ENCODE measurements around the gene SLC25A3. TPM values are rescaled to one million over a fixed set of nuclear protein-coding genes. Genes with fewer than 3 reads are reported as not detected.
"Not testable (repeated sequence)": the region's sequence is repeated elsewhere in the genome, so short reads cannot be mapped to it uniquely, and the experiment has no call there.

SLC25A3 gene
- total RNA-seq, 1 donor = 620 TPM

DNA sequence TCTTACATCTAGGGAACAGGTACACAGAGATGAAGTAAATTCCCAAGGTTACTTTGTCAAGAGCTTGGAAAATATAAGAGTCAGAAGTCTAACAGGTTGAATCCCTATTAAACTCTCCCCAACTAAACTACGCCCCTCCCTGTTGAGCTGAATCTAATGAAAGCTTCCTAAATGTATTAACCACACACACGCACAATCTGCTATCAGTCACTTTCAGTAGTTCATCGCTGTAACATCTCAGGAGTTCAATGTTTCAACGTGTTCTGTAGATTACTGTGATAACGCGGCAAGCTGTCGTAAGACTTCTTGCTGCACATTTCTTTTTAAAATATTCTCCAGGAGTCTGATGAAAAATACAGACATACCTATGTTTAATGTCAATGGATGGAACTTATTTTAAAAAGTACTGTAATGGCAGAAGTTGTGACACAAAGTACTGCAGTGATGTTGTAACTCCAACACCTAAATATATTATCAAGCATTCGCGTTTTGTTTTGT is 612 bp upstream of the SLC25A3 start:
- TF ChIP-seq, protein P1, sequence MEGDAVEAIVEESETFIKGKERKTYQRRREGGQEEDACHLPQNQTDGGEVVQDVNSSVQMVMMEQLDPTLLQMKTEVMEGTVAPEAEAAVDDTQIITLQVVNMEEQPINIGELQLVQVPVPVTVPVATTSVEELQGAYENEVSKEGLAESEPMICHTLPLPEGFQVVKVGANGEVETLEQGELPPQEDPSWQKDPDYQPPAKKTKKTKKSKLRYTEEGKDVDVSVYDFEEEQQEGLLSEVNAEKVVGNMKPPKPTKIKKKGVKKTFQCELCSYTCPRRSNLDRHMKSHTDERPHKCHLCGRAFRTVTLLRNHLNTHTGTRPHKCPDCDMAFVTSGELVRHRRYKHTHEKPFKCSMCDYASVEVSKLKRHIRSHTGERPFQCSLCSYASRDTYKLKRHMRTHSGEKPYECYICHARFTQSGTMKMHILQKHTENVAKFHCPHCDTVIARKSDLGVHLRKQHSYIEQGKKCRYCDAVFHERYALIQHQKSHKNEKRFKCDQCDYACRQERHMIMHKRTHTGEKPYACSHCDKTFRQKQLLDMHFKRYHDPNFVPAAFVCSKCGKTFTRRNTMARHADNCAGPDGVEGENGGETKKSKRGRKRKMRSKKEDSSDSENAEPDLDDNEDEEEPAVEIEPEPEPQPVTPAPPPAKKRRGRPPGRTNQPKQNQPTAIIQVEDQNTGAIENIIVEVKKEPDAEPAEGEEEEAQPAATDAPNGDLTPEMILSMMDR (IDR thresholded peaks at IDR 0.05; ENCODE audit: insufficient read depth, low read depth, low read length) = no peak
- peak; percentile 57 for DNase-seq (ENCODE audit: low read depth)
- peak overlapping the region; percentile 58 for H3K4me3 ChIP-seq (ENCODE audit: low read depth, low read length)

DNA sequence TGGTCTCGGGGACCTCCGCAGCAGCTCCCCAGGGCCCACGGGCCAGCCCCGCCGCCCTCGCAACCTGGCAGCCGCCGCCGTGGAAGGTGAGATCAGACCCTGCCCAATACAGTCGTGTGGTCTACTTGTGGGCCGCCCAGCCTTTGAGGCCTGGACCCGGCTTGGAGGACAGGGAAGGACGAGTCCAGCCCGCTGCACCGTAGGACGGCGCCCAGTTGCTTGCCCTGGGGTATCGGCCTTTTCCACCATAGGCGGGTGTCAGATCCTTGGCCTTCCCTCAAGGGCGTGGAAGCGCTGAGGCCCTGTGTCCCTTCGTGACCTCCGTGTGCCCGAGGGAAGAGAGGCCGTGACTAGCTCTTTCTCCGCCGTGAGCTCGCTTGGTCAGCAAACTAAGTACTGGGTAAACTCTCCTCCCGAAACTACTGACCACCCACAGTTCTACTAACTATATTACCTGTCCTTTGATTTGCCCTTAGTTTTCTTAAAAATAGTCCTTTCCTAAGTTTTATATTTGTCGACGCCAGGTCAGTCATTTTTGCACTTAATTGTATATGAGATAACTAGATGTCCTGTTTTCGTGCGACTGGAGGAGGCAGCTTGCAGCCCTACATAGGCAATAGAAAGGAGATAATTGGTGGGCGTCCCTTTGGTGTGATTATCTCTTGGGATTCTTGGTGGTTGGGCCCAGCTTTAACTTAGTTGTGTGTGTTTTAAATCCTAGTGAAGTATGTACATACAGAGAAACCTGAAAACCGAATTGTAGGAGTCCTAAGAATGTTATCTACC is 757 bp downstream of the SLC25A3 start:
- H3K4me3 ChIP-seq (ENCODE audit: low read depth, low read length) = peak overlapping the region; percentile 99
- TF ChIP-seq, protein P1 (IDR thresholded peaks at IDR 0.05; ENCODE audit: insufficient read depth, low read depth, low read length) = no peak
- peak; percentile 43 for DNase-seq (ENCODE audit: low read depth)

DNA sequence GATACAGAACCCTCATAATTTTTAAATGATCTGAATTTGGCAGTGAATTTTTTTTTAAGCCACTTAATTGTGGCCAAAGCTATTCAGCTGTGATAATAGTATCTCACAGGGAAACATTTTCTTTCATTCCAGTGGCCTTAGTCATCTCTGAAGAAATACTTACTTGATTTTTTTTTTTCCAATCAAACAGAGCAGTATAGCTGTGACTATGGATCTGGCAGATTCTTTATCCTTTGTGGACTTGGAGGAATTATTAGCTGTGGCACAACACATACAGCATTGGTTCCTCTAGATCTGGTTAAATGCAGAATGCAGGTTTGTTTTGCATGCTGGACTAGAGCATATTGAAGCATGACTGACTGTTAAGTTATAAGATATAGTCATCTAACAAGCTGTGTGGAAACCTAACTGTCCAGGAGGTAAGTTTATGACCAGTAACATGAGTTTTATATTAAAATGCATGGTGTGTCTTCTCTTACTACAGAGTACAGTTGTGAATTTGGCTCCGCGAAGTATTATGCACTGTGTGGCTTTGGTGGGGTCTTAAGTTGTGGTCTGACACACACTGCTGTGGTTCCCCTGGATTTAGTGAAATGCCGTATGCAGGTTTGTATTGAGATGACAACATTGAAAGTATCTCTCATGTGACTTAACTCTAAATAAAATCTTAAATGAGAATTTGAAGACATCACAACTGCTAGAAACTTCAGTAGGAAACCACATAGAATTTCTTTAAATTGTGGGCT is 1.9 kb downstream of the SLC25A3 start:
- peak overlapping the region; percentile 99 for H3K4me3 ChIP-seq (ENCODE audit: low read depth, low read length)
- DNase-seq (ENCODE audit: low read depth) = peak; percentile 71
- TF ChIP-seq, protein P1 (IDR thresholded peaks at IDR 0.05; ENCODE audit: insufficient read depth, low read depth, low read length) = no peak

DNA sequence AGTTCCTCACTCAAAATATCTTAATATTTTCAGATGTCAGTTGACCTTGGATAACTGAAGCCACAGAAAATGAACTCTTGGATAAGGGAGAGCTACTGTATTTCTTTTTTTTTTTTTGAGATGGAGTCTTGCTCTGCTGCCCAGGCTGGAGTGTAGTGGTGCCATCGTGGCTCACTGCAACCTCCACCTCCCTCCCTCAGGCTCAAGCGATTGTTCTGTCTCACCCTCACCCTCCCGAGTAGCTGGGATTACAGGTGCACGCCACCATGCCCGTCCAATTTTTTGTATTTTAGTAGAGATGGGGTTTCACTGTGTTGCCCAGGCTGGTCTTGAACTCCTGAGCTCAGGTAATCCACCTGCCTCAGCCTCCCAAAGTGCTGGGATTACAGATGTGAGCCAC is 3.8 kb downstream of the SLC25A3 start:
- DNase-seq (ENCODE audit: low read depth); H3K4me3 ChIP-seq (ENCODE audit: low read depth, low read length): not testable (repeated sequence)

DNA sequence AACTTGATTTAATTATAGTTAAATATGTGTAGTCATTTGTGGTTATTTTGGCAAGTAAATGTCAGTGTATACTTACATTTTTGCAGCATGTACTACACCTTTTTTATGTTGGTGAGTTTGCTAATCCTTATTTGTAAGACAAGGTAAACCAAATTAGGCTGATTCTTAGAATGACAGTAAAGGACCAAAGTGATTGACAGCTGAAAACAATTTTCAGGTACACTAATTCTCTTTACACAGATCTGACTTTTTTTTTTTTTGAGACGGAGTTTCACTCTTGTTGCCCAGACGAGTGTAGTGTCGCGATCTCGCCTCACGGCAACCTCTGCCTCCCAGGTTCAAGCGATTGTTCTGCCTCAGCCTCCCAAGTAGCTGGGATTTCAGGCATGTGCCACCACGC is 8.4 kb downstream of the SLC25A3 start:
- no peak overlapping the region for H3K4me3 ChIP-seq (ENCODE audit: low read depth, low read length)
- TF ChIP-seq, protein P1 (IDR thresholded peaks at IDR 0.05; ENCODE audit: insufficient read depth, low read depth, low read length) = no peak
- DNase-seq (ENCODE audit: low read depth) = no peak

DNA sequence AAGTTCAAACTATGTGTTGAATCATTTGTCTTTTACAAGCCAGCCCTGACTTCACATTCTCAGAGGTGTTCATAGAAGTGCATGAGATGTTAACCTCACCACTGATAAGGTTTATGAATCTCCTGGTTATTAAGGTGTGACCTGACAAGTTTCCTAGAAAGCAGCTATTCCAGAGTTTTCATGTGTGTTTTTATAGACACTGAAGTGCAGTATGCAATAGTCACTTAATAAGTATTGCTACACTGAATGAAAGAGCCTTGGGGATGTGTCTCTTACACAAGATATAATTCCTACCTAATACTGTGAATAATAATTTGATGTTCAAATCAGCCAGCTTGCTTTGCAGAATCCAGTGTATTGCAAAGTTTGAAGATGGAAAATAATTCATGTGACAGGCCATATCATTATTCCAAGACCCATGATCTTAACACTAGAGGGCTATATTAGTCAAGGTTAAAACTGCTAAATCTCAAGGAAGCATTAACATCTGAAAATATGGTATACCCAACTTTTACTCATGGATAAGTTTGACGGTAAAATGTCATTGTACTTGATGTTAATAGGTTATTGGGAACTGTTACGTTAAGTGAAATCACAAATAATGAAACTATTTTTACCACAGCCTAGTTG is 13.0 kb downstream of the SLC25A3 start:
- DNase-seq (ENCODE audit: low read depth) = no peak
- H3K4me3 ChIP-seq (ENCODE audit: low read depth, low read length) = no peak overlapping the region
- TF ChIP-seq, protein P1 (IDR thresholded peaks at IDR 0.05; ENCODE audit: insufficient read depth, low read depth, low read length) = peak; percentile 13

DNA sequence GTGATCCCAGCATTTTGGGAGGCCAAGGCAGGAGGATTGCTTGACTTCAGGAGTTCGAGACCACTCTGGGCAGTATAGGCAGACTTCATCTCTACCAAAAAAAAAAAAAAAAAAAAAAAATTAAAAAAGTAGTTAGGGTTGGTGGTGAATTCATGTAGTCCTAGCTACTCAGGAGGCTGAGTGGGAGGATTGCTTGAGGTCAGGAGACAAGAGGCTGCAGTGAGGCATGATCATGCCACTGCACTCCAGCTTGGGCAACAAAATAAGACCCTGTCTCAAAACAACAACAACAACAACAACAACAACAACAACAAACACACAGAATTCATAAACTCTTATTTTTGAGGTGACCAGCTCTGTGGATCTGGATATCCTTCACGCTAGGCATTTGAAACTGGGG is 17.1 kb downstream of the SLC25A3 start:
- DNase-seq (ENCODE audit: low read depth) = no peak
- no peak overlapping the region for H3K4me3 ChIP-seq (ENCODE audit: low read depth, low read length)
- TF ChIP-seq, protein P1 (IDR thresholded peaks at IDR 0.05; ENCODE audit: insufficient read depth, low read depth, low read length) = no peak
